ENCODE measurements around the gene HRH1.

- TF ChIP-seq, protein P1, sequence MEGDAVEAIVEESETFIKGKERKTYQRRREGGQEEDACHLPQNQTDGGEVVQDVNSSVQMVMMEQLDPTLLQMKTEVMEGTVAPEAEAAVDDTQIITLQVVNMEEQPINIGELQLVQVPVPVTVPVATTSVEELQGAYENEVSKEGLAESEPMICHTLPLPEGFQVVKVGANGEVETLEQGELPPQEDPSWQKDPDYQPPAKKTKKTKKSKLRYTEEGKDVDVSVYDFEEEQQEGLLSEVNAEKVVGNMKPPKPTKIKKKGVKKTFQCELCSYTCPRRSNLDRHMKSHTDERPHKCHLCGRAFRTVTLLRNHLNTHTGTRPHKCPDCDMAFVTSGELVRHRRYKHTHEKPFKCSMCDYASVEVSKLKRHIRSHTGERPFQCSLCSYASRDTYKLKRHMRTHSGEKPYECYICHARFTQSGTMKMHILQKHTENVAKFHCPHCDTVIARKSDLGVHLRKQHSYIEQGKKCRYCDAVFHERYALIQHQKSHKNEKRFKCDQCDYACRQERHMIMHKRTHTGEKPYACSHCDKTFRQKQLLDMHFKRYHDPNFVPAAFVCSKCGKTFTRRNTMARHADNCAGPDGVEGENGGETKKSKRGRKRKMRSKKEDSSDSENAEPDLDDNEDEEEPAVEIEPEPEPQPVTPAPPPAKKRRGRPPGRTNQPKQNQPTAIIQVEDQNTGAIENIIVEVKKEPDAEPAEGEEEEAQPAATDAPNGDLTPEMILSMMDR (IDR thresholded peaks at IDR 0.05; ENCODE audit: low read length), result no peak
- TF ChIP-seq EZH2 (optimal IDR thresholded peaks at IDR 0.05; ENCODE audit: low read depth, low read length) (no peak), EZH2phosphoT487 (IDR thresholded peaks at IDR 0.05; ENCODE audit: low read length) (no peak)
Observed at GRCh38 chr3:11170052-11170770, 15.9 kb downstream of the HRH1 start.

Measured in MM.1S (cell line).